Activated T-helper 9 cell treated with anti-CD3 and anti-CD28 coated beads, Interleukin-2, amount 50 U/mL, for 16 hours (primary cell): ENCODE results near the gene SOCS7.

Experiments used
- DNase-seq: peaks from one replicate; pipeline ENCODE4 v3.0.0-alpha.2; 2020; ENCODE audit warnings: low read depth

Gene SOCS7

GRCh38 chr17:38441429-38442061 is 89.9 kb downstream of the SOCS7 start:
- DNase-seq = no peak

DNA sequence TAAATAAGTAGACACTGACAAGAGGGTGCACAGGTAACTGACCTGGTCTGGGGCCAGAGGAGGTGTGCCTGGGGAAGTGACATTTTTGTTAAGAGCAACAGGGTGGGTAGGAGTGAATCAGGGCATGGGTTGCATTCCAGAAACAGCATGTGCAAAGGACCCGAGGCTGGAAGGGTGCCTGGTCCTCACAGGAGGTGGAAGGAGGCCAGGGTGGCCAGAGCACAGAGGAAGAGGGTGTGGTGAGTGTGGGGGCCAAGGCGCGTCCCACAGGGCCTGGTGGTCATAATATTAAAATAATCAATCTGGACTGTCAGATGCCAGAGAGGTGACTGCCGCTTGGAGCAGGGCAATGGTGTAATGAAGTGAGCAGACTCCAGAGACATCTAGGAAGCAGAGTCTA is 90.9 kb downstream of the SOCS7 start:
- no peak for DNase-seq

GRCh38 chr17:38443356-38444031 is 91.8 kb downstream of the SOCS7 start:
- DNase-seq = no peak

DNA sequence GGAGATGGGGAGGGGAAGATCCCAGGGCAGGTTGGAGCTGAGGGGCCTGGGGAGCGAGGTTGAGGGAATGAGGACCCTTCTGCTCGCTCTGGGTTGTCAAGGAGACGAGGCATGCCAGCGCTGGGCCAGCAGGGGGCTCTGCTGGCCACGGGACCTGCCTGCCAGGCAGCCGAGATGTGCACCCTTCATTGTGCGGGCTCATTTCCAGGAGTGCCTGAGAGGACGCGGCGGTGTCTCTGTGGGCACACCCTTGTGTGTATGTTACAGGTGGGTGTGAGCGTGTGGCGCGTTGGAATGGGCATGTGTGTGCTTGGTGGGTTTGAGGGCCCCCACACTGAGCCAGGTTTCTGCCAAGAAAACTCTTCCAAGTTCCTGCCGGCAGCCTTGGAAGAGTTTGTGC is 92.5 kb downstream of the SOCS7 start:
- DNase-seq = peak; percentile 42

GRCh38 chr17:38447502-38448085 is 96.0 kb downstream of the SOCS7 start:
- DNase-seq = no peak

DNA sequence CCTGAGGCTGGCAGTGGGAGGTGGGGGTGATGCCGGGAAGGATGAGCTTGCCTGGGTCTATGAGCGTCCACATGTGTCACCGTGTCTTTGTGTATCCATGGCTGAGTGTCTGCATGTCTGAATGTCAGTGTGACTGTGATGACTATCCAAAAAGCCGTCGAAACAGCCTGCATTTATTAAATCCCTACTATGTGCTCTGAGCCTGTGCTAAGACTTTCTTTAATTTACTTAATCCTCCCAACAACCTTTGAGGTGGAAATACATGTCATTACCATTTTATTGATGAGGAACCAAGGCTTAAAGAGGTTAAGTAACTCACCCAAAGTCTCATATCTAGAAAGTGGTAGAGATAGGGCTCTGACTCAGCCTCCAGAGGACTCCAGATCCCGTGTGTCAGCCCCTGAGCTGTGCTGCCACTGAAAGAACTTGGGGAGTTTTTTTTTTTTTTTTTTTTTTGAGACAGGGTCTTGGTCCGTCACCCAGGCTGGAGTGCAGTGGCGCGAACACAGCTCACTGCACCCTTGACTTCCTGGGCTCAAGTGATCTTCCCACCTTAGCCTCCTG is 96.6 kb downstream of the SOCS7 start:
- DNase-seq = no peak

DNA sequence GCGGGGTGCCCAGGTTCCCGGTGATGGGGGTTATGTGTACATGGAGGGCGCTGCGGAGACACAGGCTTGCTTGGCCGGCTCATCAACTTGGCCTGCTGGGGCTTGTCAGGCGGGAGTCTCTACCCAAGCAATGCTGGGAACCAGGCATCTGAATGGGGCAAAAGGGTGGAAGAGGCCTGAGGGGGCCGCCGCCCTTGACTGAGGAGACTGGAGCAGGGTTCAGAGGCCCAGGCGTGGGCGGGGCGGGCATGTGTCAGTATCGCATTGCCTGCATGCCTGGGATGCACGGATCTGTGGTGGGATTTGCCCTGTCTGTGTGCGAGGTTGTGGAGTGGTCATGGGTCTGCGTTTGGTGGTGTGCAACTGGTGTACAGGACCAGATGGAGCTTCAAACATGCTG is 97.7 kb downstream of the SOCS7 start:
- DNase-seq = no peak

- no peak for DNase-seq
These were observed 98.9 kb downstream of the SOCS7 start for GRCh38 chr17:38450557-38451029.

DNA sequence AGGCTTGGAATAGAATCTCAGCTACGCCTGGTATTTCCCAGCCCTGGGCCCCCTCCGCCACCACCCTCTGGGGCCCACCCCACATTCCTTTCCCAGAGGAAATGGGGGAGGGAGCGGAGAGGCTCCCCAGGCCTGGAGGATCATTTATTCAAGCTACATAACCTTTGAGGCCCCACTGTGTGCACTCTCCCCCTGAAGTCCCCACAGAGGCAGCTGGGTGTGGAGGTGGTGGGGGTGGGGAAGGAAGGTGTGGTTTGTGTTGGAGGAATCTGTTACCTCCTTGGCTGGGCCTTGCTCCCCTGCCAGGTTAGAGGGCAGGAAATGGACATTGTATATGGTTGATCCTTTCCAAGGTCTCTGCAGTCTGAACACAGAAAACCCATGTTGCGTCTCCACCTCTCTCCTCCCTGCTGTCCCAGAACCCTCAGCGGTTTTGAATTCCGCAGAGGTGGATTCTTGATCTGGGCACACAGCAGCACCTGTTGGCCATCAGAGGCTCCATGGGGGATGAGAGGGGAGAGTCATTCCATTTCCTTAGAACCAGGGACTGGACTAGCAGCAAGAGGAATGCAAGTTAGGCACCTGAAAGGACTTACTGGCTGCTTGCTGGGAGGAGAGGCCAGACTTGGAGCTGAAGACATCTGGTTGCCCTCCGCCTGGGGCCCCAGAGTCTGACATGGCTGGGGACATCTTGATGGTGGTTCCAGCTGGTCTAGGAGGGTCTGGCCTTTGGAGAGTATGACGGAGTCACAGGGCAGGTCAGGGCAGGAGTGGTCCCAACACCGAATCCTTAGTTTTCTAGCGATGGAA is 99.6 kb downstream of the SOCS7 start:
- no peak for DNase-seq

GRCh38 chr17:38451840-38452529 is 100.3 kb downstream of the SOCS7 start:
- DNase-seq = no peak

DNA sequence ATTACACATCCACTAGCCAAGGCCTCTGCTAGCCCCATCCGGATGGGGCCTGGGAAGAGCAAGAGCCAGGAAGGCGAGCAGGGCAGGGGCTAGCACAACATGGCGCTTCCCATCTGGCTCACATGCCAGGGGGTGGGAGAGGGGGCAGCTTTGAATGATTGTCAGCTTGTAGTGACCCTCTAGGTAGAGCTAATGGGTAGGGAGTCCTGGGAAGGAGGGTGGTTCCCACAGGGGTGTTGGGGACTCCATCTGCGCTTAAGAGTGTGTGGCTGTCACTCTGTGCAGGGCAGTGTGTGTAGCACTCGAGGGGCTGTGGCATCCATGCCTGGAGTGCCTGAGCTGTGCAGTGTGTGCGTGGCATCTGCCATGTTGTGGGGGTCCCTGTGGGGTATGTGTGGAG is 101.1 kb downstream of the SOCS7 start:
- DNase-seq = no peak

DNA sequence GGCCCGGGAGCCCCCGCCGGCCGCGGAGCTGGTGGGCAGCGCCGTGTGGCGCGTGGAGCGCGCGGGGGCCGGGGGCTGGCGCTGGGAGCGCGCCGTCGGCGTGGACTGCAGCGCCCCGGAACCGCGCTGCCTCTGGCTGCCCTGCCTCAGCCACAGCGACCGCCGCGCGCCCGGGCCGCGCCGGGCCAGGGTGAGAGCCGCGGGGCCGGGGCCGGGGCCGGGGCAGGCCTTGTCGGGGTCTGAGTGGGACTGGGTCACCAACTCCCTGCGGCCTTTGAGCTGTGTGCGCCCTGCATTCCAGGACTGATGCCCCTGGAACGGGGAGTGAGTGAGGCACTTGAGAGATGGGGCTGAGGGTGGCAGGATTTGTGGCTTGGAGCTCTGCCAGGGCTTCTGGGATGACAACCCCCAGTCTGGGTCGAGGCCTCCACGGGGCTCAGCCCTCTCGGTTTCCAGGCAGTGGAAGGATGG is 102.3 kb downstream of the SOCS7 start:
- DNase-seq = no peak

DNA sequence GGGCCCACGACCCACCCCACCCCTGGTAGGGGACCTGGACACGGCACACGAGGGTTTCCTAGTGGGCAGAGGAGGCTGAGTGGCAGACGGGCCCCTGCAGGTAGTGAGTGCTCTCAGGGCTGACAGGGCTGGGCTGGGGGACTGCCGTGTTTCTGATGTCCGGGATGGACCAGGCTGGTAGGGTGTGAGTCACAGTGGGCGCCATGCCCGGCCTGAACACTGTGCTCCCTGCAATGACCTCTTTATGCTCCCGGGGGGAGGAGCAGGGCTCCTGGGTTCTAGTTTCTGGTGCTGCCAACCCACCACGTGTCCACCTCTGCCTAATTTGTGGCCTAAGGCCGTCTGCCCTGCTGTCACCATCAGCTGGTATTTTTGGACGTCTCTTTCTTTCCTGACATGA is 102.9 kb downstream of the SOCS7 start:
- DNase-seq = no peak
